GM19452 (cell line): ENCODE results near the gene KLC1.

Experiments
- ATAC-seq: cut with Tn5 transposase; IDR thresholded peaks from one replicate; pipeline ENCODE4 v1.9.1; 2021; ENCODE audit not compliant: unreplicated experiment

The KLC1 gene

DNA sequence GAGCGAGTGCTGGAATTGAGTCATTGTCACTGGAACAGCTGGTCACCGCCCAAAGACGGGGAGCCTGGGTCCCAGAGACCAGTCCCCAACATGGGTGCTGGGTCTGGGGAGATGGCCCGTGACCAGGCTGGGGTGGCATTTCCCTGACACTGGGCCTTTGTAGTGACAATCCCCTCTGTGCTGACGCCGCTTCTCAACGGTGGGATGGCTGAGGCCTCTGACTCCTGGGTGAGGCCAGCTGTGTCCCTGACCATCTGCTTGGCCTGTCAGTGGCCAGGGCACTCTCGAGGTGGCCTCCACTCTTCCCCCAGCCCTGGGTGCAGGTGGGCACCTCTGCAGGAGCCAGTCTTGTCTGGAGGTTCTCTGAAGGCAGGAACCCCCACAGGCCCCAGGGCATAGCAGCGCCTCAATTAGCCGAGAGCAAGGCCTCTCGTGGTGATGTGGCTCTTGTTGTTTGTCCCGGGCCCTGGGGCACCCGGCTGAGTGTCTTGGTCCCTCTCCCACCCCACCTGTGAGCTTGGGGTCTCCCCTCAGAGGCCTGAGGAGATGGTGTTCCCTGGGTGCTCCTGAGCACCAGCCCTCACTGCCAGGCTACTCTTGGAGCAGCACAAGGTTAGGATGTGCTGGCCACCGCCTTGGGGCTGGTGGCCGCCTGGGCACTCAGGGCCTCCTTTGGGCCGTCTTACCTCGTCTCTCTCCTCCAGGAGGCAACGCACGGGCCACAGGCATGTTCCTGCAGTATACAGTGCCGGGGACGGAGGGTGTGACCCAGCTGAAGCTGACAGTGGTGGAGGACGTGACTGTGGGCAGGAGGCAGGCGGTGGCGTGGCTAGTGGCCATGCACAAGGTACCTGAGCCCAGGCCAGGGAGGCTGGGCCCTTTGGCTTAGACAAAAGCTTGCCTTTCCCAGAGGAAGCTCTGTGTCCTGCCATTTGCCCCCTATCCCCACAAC, 103.2 kb downstream of the KLC1 start:
- ATAC-seq, result no peak

DNA sequence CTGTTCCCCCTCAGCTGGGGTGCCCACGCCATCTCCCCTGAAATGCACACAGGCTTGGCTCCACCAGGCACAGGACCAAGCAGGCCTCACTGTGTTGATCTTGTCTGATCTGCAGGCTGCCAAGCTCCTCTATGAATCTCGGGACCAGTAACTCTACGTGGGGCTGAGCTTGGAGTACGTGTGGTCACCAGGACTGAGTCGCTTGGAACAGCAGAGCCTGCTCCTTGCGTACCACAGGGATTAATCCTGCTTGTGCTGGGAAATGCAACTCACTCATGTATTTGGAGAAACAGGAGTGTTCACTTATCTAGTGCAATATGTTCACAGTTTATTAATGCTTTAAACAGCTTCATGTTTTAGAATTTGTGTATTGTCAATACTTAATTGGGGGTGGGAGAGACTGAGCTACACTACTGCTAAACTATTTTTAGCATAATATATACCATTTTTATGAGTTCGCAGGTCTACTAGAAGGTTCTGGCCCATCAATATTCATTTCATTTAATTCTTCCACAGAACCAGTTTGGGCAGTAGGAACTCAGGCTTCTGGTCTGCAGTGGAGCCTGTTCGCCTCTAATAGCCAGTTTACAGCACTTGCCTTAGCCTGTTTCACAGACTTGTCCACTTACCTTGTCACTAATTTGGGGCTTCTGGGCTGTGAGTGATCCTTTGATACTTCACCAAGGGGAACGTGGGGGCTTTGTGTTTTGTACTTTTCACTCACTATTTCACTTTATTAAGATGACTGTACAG, 104.0 kb downstream of the KLC1 start:
- no peak for ATAC-seq

DNA sequence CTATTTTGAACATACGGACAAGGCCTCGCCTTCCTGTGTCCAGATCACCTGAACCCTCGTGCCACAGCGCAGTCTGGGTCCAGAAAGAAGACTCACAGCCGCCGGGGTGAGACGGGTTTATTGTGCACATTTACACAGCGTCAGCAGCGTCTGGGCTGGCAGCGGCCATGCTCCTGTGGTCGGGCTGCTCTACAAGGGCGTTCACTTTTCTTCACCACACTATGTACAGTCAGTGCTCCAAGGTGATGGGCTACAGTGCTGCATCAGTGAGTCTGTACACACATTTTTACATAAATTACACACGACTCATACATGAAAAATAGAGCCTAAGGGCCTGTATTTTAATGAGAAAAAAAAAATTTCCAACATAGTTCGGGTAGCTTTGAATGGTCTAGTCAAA, 104.6 kb downstream of the KLC1 start:
- no peak for ATAC-seq

DNA sequence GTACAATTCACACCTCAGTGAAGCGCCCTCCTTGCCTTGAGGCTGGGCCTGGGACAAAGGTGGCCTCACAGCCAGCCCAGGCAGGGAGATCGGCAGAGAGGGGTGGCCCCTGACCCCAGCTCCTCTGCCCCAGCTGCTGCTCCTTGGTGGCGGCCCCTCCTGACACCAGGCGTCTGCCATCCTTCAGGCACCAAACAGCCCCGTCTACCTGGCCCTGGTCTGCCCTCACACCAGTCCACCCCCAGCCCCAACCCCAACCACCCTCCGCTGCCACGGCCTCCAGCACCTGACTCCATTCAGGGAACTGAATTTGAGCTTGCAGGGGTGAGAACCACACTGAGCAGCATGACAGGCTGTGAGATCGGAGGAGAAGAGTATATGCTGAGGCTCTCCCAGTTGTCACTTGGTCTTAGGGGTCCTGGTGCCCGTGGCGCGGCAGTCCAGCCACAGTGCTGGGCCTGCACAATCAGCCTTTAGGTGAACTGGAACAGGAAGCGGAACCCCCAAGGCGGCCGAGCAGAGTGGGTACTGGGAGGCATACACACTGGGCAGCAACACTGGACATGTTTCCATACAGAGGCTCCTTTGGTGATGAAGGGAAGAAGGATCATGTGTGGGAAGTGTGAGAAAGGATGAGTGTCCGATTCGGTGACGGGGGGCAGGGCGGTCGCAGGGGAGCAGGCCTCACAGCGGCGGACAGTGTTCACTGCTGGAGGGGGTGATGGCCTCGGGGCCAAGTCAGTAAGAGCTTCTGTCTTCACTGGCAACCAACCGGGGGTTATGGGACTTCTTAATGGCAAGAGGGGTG, 105.3 kb downstream of the KLC1 start:
- no peak for ATAC-seq

DNA sequence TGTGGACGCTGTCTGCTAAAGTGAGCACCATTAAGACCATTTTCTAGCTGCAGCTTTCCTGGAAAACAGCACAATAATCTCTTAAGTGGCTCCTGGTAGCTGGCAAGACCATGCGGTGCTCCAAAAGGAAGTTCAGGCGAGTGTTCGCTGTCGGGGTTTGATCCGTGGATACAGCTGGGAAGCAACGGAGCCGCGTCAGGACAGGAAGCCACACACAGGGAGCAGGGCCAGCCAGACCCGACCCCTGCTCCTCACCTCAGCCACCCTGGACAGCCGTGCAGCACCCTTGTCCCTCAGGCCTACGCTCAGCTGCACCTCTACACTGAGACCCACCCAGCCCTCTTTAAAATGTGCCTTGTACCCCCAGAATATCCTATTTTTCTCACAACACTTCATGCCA, 106.0 kb downstream of the KLC1 start:
- no peak for ATAC-seq

DNA sequence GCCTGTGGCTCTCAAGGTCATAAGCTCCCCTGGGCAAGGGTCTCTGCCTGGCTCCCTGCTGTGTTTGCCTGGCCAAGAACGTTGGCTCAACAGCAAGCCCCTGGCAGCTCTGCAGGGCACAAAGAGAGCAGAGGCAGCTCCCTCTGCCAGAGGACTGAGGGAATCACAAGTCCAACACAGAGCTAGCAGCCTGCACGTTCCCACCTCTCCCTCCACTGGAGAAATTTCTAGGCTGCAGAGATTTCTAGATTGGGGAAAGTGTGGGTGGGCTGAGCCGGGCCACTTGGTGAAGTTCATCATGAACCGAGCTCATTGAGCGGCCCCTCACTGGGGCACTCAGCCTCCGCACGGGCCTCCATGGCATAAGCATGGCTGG, 106.4 kb downstream of the KLC1 start:
- no peak for ATAC-seq

- ATAC-seq, result no peak
These were observed 107.0 kb downstream of the KLC1 start for GRCh38 chr14:103735815-103736545.

- ATAC-seq, result no peak
These were observed 107.8 kb downstream of the KLC1 start for GRCh38 chr14:103736546-103737431.

DNA sequence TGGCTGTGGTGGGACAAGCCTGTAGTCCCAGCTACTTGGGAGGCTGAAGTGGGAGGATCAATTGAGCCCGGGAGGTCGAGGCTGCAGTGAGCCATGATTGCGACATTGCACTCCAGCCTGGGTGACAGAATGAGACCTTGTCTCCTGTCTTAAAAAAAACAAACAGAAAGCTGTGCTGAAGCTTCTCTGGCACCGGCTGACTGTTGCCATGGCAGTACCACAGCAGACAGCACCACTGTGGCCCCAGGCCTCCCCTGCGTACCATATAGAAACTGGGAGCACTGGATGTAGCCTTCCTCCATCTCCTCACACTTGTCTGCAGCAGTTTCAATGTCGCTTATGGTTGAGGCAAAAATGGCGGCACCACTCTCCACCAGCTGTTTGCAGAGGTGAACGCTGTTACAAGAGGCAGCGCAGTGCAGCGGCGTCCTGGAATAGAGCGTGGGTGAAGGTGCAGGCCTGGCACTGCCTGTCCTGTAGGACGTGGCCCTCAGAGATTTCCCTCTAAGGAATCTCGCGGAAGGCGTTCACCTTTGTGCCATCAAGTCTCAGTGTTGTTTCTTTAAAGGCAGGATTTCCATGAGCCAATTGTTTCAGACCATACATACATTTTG, 108.5 kb downstream of the KLC1 start:
- ATAC-seq, result no peak

GRCh38 chr14:103738166-103738565, 109.2 kb downstream of the KLC1 start:
- ATAC-seq, result no peak

DNA sequence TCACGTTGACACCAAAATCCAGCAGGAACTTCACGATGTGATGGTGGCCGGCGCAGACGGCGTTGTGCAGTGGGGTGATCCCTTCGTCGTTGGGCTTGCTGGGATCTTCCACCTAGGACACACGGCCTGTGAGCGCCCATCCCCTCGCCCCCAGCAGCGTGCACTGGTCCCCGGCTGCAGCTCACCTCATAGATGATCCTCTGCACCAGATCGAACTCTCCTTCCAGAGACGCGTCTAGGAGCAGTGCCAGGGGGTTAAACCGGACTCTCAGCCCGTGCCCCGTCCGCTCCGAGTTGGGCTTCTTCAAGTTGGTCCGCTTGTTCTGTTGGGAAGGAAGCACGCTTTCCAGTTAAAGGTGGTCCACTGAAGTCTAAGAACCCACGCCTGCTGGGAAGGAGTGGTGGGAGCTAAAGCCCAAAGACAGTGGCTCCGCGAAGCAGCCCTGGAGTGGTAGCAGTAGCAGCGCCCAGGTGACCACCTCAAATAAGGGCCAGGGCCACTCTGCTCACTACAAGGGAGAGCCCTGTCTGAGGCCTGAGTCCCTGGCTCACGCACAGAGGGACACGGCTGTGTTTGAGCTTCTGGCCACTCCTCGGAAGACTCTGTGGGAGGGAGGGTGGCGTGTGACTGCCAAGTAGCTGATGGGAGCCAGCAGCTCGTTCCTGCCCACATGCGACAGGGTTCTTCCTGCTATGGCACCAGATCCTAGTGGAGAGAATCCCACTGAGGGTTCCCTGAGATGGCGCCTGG, 109.9 kb downstream of the KLC1 start:
- no peak for ATAC-seq

DNA sequence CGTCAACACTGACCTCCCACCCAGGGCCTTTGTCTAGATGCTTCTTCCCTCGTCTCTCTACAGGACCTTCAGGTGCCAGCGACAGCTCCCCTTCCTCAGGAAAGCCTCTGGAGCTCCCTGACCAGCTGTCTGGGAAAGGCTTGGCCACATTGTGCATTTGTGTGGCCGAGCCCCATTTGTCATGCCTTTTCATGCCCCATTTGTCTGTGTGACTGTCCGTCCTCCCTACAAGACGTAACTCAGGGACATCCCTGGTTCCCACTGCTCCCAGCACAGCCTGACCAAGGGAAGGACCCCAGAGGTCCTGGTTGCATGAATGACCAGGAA, 110.4 kb downstream of the KLC1 start:
- no peak for ATAC-seq

DNA sequence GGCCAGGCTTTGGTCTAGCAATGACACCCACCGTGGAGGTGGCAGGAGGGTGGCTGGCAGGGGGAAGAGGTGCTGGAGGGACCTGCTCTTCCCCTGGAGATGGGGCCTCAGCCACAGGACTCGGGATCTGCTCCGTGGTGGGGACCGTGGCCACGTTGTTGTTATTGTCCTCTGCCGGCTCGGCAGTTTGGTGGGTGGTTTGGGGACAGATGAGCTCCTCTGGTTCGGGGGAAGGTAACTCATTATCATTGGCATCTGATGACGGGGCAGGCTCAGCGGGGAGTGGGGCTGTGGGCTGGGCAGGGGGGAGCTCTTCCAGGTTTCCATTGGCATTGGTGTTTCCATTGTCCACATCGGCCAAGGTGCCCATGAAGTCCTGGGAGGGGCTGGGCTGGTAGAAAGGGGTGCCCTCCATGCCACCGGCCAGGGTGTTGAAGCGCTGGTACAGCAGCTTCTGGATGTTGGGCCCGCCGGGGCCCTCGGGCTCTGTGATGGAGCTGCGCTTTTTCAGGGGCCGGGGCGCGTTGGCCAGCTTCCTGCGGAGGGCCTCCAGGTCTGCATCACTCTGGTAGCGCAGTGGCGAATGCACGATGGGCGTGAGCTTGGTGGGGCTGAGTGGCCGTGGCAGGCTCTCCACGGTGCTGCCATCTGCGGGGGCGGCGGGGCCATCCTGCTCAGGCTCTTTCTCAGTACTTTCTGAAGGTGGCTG, 110.9 kb downstream of the KLC1 start:
- no peak for ATAC-seq

DNA sequence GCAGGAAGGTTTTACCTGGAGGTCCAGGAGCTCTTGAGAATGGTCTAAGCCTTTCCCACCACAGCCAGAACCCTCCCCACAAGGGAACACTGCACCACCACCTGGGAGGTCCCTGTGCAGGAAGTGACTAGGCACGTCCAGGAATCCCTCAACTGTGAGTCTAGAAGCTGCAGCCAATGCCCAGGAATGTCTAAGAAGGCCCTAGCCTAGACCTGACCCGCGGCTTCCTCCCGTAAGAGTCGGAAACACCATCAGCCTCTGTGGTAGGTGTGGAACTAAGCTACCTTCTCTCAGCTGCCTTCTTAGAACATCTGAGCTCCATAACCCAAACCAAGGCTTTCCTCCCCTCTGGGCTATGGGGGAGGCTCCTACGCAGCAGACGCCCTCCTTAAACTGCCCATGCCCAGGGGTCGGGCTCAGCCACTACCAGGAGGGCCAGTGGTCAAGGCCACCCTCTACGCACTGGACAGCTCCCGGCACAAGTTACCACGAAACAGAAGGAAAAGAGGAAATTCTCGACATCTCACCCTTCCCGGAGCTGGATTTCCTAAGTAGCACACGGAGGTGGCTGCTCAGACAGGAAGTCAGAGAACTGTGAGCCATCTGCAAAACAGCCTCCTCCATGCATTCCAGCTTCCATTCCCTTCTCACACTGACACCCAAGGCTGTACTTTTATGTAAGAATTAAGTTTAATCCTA, 112.1 kb downstream of the KLC1 start:
- no peak for ATAC-seq

DNA sequence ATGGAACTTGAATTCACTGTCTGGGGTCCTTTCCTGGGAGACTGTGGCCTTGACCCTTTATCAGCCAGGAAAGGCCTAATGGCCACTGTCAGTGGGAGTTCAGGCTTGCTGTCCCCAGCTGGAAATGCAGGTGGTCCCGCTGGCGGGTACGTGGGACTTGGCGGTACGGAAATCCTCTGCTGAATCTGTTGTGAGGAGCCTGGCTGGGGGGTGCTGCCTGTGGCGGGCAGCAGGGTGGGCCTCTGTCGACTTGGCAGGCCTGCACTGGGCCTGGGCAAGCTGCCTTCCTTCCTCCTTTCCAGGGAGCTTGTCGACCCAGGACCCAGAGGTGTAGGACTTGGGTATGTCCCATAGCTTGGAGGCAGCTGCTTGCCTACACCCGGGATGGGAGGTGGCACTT, 112.9 kb downstream of the KLC1 start:
- no peak for ATAC-seq

DNA sequence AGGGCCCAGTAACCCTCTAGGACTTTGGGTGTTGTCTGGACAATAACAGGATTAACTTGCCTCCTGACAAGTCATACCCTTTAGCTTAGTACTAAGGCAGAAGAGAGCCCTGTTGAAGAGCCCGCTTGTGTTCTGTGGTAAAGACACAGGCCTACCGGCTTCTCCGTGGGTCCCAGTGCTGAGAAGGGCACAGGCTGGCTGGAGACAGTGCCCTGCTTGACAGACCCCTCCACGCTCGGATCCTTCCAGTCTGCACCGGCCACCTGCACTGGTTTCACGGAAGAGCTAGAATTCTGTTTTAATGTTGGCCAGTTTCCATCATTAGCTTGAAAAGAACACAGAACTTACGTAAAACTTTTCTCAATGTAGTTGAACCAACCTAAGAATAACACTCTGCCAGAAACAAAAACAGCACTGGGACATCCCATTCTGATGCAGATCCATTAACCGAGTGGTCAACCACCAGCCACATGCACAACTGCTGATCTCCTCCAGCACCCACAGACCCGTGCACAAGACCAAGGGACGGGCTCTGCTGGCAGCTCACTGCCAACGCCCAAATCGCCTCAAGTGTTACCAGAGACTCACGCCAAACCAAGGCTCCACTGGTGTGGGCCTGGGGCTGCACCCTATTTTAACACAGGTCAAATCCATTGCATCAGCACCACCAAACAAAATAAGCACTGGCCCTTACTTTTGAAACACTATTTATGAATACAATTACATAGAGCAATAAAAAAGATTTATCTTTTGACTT, 113.7 kb downstream of the KLC1 start:
- no peak for ATAC-seq

GRCh38 chr14:103743691-103744090, 114.7 kb downstream of the KLC1 start:
- ATAC-seq, result no peak
